Measurements from ENCODE around the gene SEMA4F. TPM values are rescaled to one million over a fixed set of nuclear protein-coding genes. Genes with fewer than 3 reads are reported as not detected.

SEMA4F gene
- total RNA-seq, 1 experiment from 2014 or later = 6.6 TPM

DNA sequence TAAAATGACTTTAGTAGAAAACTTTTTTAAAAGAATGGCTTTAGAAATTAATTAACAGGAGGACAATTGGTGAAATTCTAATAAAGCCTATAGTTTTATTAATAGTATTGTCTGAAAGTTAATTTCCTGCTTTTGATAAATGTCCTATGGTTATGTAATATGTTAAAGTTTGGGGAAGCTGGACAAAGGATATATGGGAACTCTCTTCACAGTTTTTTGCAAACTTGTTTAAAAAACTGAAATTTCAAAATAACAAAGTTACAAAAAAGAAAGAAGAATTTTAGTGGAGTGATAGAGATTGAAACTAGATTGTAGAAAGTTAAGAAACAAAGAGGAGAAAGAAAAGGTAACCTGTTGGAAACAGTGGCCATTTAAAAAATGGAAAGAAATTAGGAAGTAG, 67.3 kb downstream of the SEMA4F start:
- Histone ChIP-seq H3K79me2 (ENCODE audit: insufficient read depth, low read length) (no peaks in the 10 kb centered on the region), H3T11ph (ENCODE audit: low read length) (no peak overlapping the region), H3K18ac (ENCODE audit: insufficient read length, low read depth, low read length) (no peak overlapping the region), H3K56ac (ENCODE audit: insufficient read length, low read depth, low read length) (no peak overlapping the region), H3K79me1 (ENCODE audit: insufficient read depth, low read depth, low read length, poor library complexity, severe bottlenecking) (no peaks in the 10 kb centered on the region), H2AFZ (ENCODE audit: low read length) (no peak overlapping the region), H2AK5ac (ENCODE audit: insufficient read length, low read length) (no peak overlapping the region), H4K91ac (ENCODE audit: insufficient read length, low read depth, low read length) (no peak overlapping the region), H3K9me3 (ENCODE audit: control insufficient read depth, low read depth, low read length) (no peaks in the 10 kb centered on the region), H3K4me1 (ENCODE audit: insufficient read depth, low read length) (no peaks in the 10 kb centered on the region), H3K27me3 (ENCODE audit: insufficient read depth, low read length) (peaks cover 2% of the 10 kb centered on the region; the same call in 1 of the 2 replicates), H3K14ac (ENCODE audit: insufficient read depth, low read length) (no peak overlapping the region), H3K23me2 (ENCODE audit: insufficient read length, low read depth, low read length, poor library complexity, severe bottlenecking) (no peaks in the 10 kb centered on the region), H3K4ac (ENCODE audit: low read depth, low read length) (no peak overlapping the region), H3K4me2 (ENCODE audit: insufficient read depth, insufficient read length, low read length) (no peak overlapping the region), H2BK15ac (ENCODE audit: low read depth, low read length) (no peak overlapping the region), H3K27ac (ENCODE audit: insufficient read length, low read depth, low read length) (no peak overlapping the region), H2BK120ac (ENCODE audit: low read depth, low read length, poor library complexity, severe bottlenecking) (no peak overlapping the region), H2BK12ac (ENCODE audit: insufficient read length, low read depth, low read length) (no peak overlapping the region), H4K8ac (replicated peaks; ENCODE audit: insufficient read length, low read depth, low read length) (no peak overlapping the region), H4K5ac (ENCODE audit: insufficient read length, low read depth, low read length) (no peak overlapping the region), H4K20me1 (ENCODE audit: control insufficient read depth, insufficient read depth, insufficient read length) (no peaks in the 10 kb centered on the region), H3K23ac (ENCODE audit: insufficient read length, low read depth, low read length) (no peak overlapping the region), H2BK20ac (ENCODE audit: low read depth, low read length, poor library complexity, severe bottlenecking) (no peak overlapping the region), H3K9ac (ENCODE audit: extremely low read depth, insufficient read length, low read length) (no peak overlapping the region), H2BK5ac (ENCODE audit: insufficient read length, low read length) (no peak overlapping the region)
- DNase-seq = no peak
- Mint-ChIP-seq H3K36me3 (ENCODE audit: insufficient read depth in 1 of 3, low read depth in 3 of 3) (no peaks in the 10 kb centered on the region; a peak in 1 of 7 replicates), H3K27ac (no peak overlapping the region), H3K9me3 (no peaks in the 10 kb centered on the region), H3K4me1 (no peaks in the 10 kb centered on the region), H3K4me3 (no peak overlapping the region), H3K27me3 (ENCODE audit: low read depth) (peaks cover 5% of the 10 kb centered on the region)
- TF ChIP-seq, protein P1, sequence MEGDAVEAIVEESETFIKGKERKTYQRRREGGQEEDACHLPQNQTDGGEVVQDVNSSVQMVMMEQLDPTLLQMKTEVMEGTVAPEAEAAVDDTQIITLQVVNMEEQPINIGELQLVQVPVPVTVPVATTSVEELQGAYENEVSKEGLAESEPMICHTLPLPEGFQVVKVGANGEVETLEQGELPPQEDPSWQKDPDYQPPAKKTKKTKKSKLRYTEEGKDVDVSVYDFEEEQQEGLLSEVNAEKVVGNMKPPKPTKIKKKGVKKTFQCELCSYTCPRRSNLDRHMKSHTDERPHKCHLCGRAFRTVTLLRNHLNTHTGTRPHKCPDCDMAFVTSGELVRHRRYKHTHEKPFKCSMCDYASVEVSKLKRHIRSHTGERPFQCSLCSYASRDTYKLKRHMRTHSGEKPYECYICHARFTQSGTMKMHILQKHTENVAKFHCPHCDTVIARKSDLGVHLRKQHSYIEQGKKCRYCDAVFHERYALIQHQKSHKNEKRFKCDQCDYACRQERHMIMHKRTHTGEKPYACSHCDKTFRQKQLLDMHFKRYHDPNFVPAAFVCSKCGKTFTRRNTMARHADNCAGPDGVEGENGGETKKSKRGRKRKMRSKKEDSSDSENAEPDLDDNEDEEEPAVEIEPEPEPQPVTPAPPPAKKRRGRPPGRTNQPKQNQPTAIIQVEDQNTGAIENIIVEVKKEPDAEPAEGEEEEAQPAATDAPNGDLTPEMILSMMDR (conservative IDR thresholded peaks at IDR 0.05) = no peak

Measured in H9 (cell line).